Gastroesophageal sphincter (tissue), 4 donors: ENCODE measurements around the gene MRPL9. TPM values are rescaled to one million over a fixed set of nuclear protein-coding genes. Genes with fewer than 3 reads are reported as not detected.

Source experiments
- ATAC-seq: fragments of 150-250 bp; one replicate; pipeline ENCODE4 v1.9.1; 2016; ENCODE audit warnings: mild to moderate bottlenecking, moderate library complexity
- H3K27ac ChIP-seq, 4 donors: fragments of 200-600 bp; sonication (generic) in 3 of 4; 1 replicate in 3 of 4; 2 replicates in 1 of 4; pipeline ENCODE4 v1.5.1; 2016 to 2019
- H3K27me3 ChIP-seq: fragments of 200-600 bp; sonication (generic); one replicate; pipeline ENCODE4 v1.5.1; 2019
- H3K36me3 ChIP-seq, 2 donors: fragments of 200-600 bp; sonication (generic); one replicate each; pipeline ENCODE4 v1.5.1; 2019; ENCODE audit warnings: control low read depth in 1 of 2
- H3K4me1 ChIP-seq, 3 donors: fragments of 200-600 bp; sonication (generic); 1 replicate in 2 of 3; 2 replicates in 1 of 3; pipeline ENCODE4 v1.5.1; 2016 to 2019; ENCODE audit warnings: control low read depth in 2 of 3
- H3K4me3 ChIP-seq, 2 donors: fragments of 200-600 bp; sonication (generic); one replicate each; pipeline ENCODE4 v1.5.1; 2019; ENCODE audit warnings: mild to moderate bottlenecking in 1 of 2, moderate library complexity in 1 of 2
- H3K9me3 ChIP-seq, 3 donors: fragments of 200-600 bp; sonication (generic); one replicate each; pipeline ENCODE4 v1.5.1; 2017 to 2019; ENCODE audit warnings: control low read depth in 2 of 3
- CTCF ChIP-seq, 4 experiments: fragments of 200-600 bp in 2 of 4; fragments of 450-650 bp in 2 of 4; sonication (generic) in 1 of 4; IDR thresholded peaks; one replicate each; pipeline ENCODE4 v1.5.1; 2017 to 2019; ENCODE audit warnings: antibody characterized with exemption in 4 of 4, mild to moderate bottlenecking in 2 of 4, moderate library complexity in 2 of 4
- EP300 ChIP-seq: sonication (generic); formaldehyde crosslinking; IDR thresholded peaks from one replicate; pipeline ENCODE4 v1.6.1; 2017; ENCODE audit warnings: antibody characterized with exemption, mild to moderate bottlenecking
- POLR2A ChIP-seq, 2 donors: fragments of 450-650 bp; IDR thresholded peaks; one replicate each; pipeline ENCODE4 v1.6.1; 2017; ENCODE audit warnings: antibody characterized with exemption in 2 of 2, mild to moderate bottlenecking in 2 of 2, moderate library complexity in 1 of 2
- POLR2AphosphoS5 ChIP-seq: sonication (generic); formaldehyde crosslinking; IDR thresholded peaks from one replicate; pipeline ENCODE4 v1.6.1; 2017; ENCODE audit warnings: antibody characterized with exemption
- WGBS, 2 donors: methylation state at CpG; one replicate each; pipeline ENCODE4 v1.1.5; 2018; ENCODE audit warnings: low coverage in 1 of 2; 5-methylcytosine and 5-hydroxymethylcytosine counted together
- total RNA-seq, 4 donors: library from RNA; depleted of rRNA; stranded (reverse); fragments of >200 nt; gene quantifications; one replicate each; pipeline ENCODE4 v1.1.0, GENCODE V29; 2016

The MRPL9 gene
- total RNA-seq, 4 donors from 2014 or later, result 49.7 to 60.7 (median 55.5) TPM

DNA sequence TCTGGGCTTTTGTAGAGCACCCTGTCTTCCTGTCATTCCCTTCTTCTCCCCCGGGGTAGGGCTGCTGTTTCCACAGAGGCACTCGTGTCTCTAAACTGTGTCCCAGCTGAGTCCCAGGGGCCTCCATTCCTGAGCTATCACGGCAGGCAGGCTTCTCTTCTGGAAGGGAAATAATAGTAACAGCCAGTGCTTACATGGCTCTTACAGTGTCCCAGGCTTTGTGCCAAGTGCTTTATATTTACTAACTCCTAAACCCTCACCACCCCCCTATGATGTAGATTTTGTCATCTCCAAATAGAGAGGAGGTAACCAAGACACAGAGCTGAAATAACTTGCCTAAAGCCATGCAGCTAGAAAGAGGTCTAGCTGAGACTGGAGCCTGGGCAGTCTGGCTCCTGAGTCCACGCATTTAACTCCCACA, 45.3 kb downstream of the MRPL9 start:
- Histone ChIP-seq H3K4me1 (peaks cover 0 to 60% (median 15%) of the 10 kb centered on the region in 3 donors), H3K4me3 (no peak overlapping the region), H3K9me3 (no peaks in the 10 kb centered on the region), H3K27ac (peak overlapping the region in 2 of 4 donors; percentile 16 to 26), H3K36me3 (no peaks in the 10 kb centered on the region), H3K27me3 (peaks cover 21% of the 10 kb centered on the region)
- ATAC-seq, result no peak
- TF ChIP-seq CTCF (IDR thresholded peaks at IDR 0.05) (no peak), EP300 (no peak), POLR2AphosphoS5 (no peak), POLR2A (IDR thresholded peaks at IDR 0.05) (no peak)
- 17 to 23% methylated on average over 3 to 4 of the region's 4 CpGs for WGBS, 2 donors

DNA sequence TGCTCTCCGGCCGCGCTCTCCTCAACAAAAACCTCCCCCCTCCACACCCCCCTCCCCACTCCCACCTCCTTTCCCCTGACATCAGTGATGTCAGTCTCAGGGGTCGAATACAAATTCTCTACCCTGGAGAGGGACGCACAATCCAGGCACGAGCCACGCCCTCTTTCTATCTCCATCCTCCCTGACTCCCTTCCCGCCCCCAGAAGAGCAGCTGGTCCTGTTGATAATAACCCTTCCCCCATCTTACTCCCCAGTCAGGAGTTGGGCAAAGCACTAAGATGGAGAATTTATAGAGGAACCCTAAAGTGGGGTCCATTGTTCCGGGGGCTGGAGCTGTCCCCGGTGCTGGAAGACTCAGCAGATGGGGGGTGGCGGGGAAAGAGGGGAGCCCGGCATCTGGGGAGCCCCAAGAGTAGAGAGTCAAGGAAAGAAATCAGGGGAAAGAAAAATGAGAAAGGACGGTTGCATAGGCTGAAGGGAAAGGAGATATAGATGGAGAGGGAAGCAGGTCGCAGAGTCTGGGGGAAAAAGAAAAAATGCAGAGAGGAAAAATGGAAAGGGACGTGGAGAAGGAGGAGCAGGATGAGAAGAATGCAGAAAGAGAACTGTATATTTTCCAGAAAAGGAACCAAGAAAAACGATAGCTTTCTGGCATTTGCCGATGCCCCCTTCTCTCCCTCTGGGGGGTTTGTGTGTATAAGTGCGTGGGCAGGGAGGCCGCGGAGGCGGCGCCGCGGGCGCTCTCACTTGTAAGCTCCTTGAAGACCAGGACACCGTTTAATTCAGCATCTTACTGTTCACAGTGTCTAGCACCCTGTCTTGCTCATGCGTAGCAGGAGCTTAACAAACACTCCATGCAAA, 46.3 kb downstream of the MRPL9 start, which contains the start of gene CELF3:
CELF3 (minus strand) TSS at position 33 of the 861 bp plus-strand sequence. CDS start 783 bp downstream, outside the sequence.
- no peak for TF ChIP-seq POLR2AphosphoS5
- no peak for TF ChIP-seq EP300
- TF ChIP-seq CTCF (IDR thresholded peaks at IDR 0.05), result no peak
- TF ChIP-seq POLR2A (IDR thresholded peaks at IDR 0.05), result no peak
- H3K27ac ChIP-seq, result no peak within 1 kb of the TSS
- H3K9me3 ChIP-seq, result no peaks in the 10 kb centered on the region
- peaks cover 0 to 57% (median 15%) of the 10 kb centered on the region in 3 donors for H3K4me1 ChIP-seq
- H3K36me3 ChIP-seq, result no peaks in the 10 kb centered on the region
- 16 to 19% methylated on average over 14 to 18 of the region's 27 CpGs for WGBS, 2 donors
- ATAC-seq, result no peak
- H3K4me3 ChIP-seq, result peak within 1 kb of the TSS in 1 of 2 donors; percentile 12
- H3K27me3 ChIP-seq, result peaks cover 21% of the 10 kb centered on the region

GRCh38 chr1:151716405-151716762, 46.9 kb downstream of the MRPL9 start:
- 0% methylated on average over 2 of the region's 11 CpGs; no CpG with 5 or more reads in 1 of the 2 donors for WGBS, 2 donors
- Histone ChIP-seq H3K9me3 (no peaks in the 10 kb centered on the region), H3K27me3 (peaks cover 21% of the 10 kb centered on the region), H3K4me1 (peaks cover 0 to 51% (median 9%) of the 10 kb centered on the region in 3 donors), H3K27ac (no peak overlapping the region), H3K4me3 (peak overlapping the region in 1 of 2 donors; percentile 12), H3K36me3 (no peaks in the 10 kb centered on the region)
- ATAC-seq, result no peak
- TF ChIP-seq POLR2AphosphoS5 (no peak), POLR2A (IDR thresholded peaks at IDR 0.05) (no peak), EP300 (no peak), CTCF (IDR thresholded peaks at IDR 0.05) (no peak)

- WGBS, 2 donors, result 10 to 37% methylated on average over 4 of the region's 17 CpGs
- Histone ChIP-seq H3K9me3 (no peaks in the 10 kb centered on the region), H3K4me3 (no peak overlapping the region), H3K27me3 (peaks cover 21% of the 10 kb centered on the region), H3K27ac (no peak overlapping the region), H3K4me1 (peaks cover 0 to 45% (median 9%) of the 10 kb centered on the region in 3 donors), H3K36me3 (no peaks in the 10 kb centered on the region)
- TF ChIP-seq EP300 (no peak), POLR2AphosphoS5 (no peak), CTCF (IDR thresholded peaks at IDR 0.05) (no peak), POLR2A (IDR thresholded peaks at IDR 0.05) (no peak)
- ATAC-seq, result no peak
These were observed 47.4 kb downstream of the MRPL9 start for GRCh38 chr1:151715726-151716404.
